Common myeloid progenitor, CD34-positive (primary cell): ENCODE measurements around the gene LHFPL2.
"Not testable (repeated sequence)": the region's sequence is repeated elsewhere in the genome, so short reads cannot be mapped to it uniquely, and the experiment has no call there.

ENCODE experiments used
- CTCF ChIA-PET: fragments of 350-600 bp; sonication (Branson Sonifier 250); formaldehyde crosslinking; loops from one replicate; lab custom pipeline; 2021; ENCODE audit warnings: antibody characterized with exemption; lab: Charles Lee
- POLR2A ChIA-PET: fragments of 350-600 bp; sonication (Branson Sonifier 250); formaldehyde crosslinking; loops from one replicate; lab custom pipeline; 2021; ENCODE audit warnings: antibody characterized with exemption; lab: Charles Lee
- DNase-seq, 3 donors: peaks; one replicate each; pipeline versions ENCODE4 v3.0.0 to v3.0.0-alpha.2; 2013
- H3K27ac ChIP-seq, 2 experiments: 1 replicate in 1 of 2; 2 replicates in 1 of 2; pipeline ENCODE4 v1.7.0; 2013; ENCODE audit warnings: inconsistent platforms in 2 of 2, low read length in 2 of 2, mild to moderate bottlenecking in 2 of 2, low read depth in 1 of 2, moderate library complexity in 1 of 2; ENCODE audit not compliant: severe bottlenecking in 2 of 2, insufficient read depth in 1 of 2, poor library complexity in 1 of 2
- H3K27me3 ChIP-seq, 5 experiments: replicated peaks in 2 of 5; 1 replicate in 3 of 5; 2 replicates in 2 of 5; pipeline versions ENCODE4 v1.6.1 to v1.7.0; 2013; ENCODE audit warnings: low read length in 4 of 5, mild to moderate bottlenecking in 2 of 5, moderate library complexity in 2 of 5, inconsistent platforms in 1 of 5; ENCODE audit not compliant: insufficient read depth in 5 of 5, control insufficient read depth in 4 of 5
- H3K36me3 ChIP-seq, 4 experiments: 1 replicate in 2 of 4; 2 replicates in 2 of 4; pipeline versions ENCODE4 v1.6.1 to v1.7.0; 2013; ENCODE audit warnings: low read length in 3 of 4, control low read depth in 1 of 4, mild to moderate bottlenecking in 1 of 4; ENCODE audit not compliant: control insufficient read depth in 4 of 4, insufficient read depth in 4 of 4
- H3K4me1 ChIP-seq, 4 experiments: 1 replicate in 3 of 4; 2 replicates in 1 of 4; pipeline versions ENCODE4 v1.6.1 to v1.7.1; 2013; ENCODE audit warnings: low read length in 3 of 4, mild to moderate bottlenecking in 3 of 4, control low read depth in 1 of 4, inconsistent platforms in 1 of 4, moderate library complexity in 1 of 4; ENCODE audit not compliant: control insufficient read depth in 4 of 4, insufficient read depth in 4 of 4; ENCODE audit errors: control extremely low read depth in 1 of 4
- H3K4me3 ChIP-seq, 7 experiments: 1 replicate in 4 of 7; 2 replicates in 3 of 7; pipeline versions ENCODE4 v1.5.1 to v1.7.0; 2013; ENCODE audit warnings: mild to moderate bottlenecking in 7 of 7, low read length in 6 of 7, moderate library complexity in 6 of 7, inconsistent platforms in 2 of 7, low read depth in 2 of 7, control low read depth in 1 of 7; ENCODE audit not compliant: insufficient read depth in 4 of 7, control insufficient read depth in 1 of 7; ENCODE audit errors: extremely low read depth in 1 of 7
- H3K9me3 ChIP-seq, 5 experiments: 1 replicate in 4 of 5; 2 replicates in 1 of 5; pipeline versions ENCODE4 v1.6.1 to v1.7.1; 2013; ENCODE audit warnings: low read length in 4 of 5, mild to moderate bottlenecking in 2 of 5, inconsistent platforms in 1 of 5, low read depth in 1 of 5, moderate library complexity in 1 of 5; ENCODE audit not compliant: control insufficient read depth in 4 of 5, insufficient read depth in 2 of 5; ENCODE audit errors: control extremely low read depth in 1 of 5
- WGBS: methylation state at CpG from one replicate; pipeline ENCODE4 v1.1.5; 2013; ENCODE audit not compliant: insufficient coverage; 5-methylcytosine and 5-hydroxymethylcytosine counted together

Gene LHFPL2

GRCh38 chr5:78624011-78624541 is 24.5 kb downstream of the LHFPL2 start:
- POLR2A ChIA-PET, result no interaction called here
- Histone ChIP-seq H3K36me3 (no peaks in the 10 kb centered on the region), H3K4me1 (peaks cover 0 to 4% (median 0%) of the 10 kb centered on the region in 4 experiments), H3K9me3 (peaks cover 0 to 6% (median 4%) of the 10 kb centered on the region in 5 experiments), H3K4me3 (no peak overlapping the region), H3K27me3 (peaks cover 0 to 68% (median 17%) of the 10 kb centered on the region in 5 experiments), H3K27ac (no peak overlapping the region)
- CTCF ChIA-PET, result interaction anchor here (1.8 kb wide), 1 partner anchor 10 kb away, joined by 4 read pairs; no protein-coding TSS in a partner anchor
- DNase-seq, result no peak
- WGBS, result 61% methylated on average over 2 of the region's 2 CpGs

- 100% methylated on average over 1 of the region's 3 CpGs for WGBS
- Histone ChIP-seq H3K4me1 (peaks cover 0 to 4% (median 0%) of the 10 kb centered on the region in 4 experiments), H3K27me3 (peaks cover 0 to 61% (median 17%) of the 10 kb centered on the region in 5 experiments), H3K9me3 (peaks cover 0 to 10% (median 4%) of the 10 kb centered on the region in 5 experiments), H3K36me3 (no peaks in the 10 kb centered on the region), H3K4me3 (no peak overlapping the region), H3K27ac (no peak overlapping the region)
- ChIA-PET CTCF (interaction anchor here (1.8 kb wide), 1 partner anchor 11 kb away, joined by 4 read pairs; no protein-coding TSS in a partner anchor), POLR2A (no interaction called here)
- DNase-seq, result no peak
These were observed 26.1 kb downstream of the LHFPL2 start for GRCh38 chr5:78622302-78622971.

- peaks cover 0 to 4% (median 0%) of the 10 kb centered on the region in 4 experiments for H3K4me1 ChIP-seq
- WGBS, result 30% methylated on average over 2 of the region's 3 CpGs
- no peak overlapping the region for H3K27ac ChIP-seq
- peak in 2 of 3 donors; percentile 8 for DNase-seq
- H3K27me3 ChIP-seq, result peaks cover 0 to 59% (median 16%) of the 10 kb centered on the region in 5 experiments
- CTCF ChIA-PET, result no interaction called here
- POLR2A ChIA-PET, result no interaction called here
- H3K36me3 ChIP-seq, result no peaks in the 10 kb centered on the region
- H3K9me3 ChIP-seq, result peaks cover 0 to 10% (median 4%) of the 10 kb centered on the region in 5 experiments
- no peak overlapping the region for H3K4me3 ChIP-seq
These were observed 27.3 kb downstream of the LHFPL2 start for GRCh38 chr5:78621291-78621738.

- H3K36me3 ChIP-seq, CTCF ChIA-PET, H3K4me1 ChIP-seq, DNase-seq, H3K27ac ChIP-seq, H3K4me3 ChIP-seq, POLR2A ChIA-PET: not testable (repeated sequence)
- Histone ChIP-seq H3K27me3 (peaks cover 0 to 51% (median 11%) of the 10 kb centered on the region in 5 experiments), H3K9me3 (peaks cover 0 to 10% (median 4%) of the 10 kb centered on the region in 5 experiments)
- 90% methylated on average over 2 of the region's 4 CpGs for WGBS
These were observed 28.5 kb downstream of the LHFPL2 start for GRCh38 chr5:78620119-78620518.

- H3K36me3 ChIP-seq, result no peaks in the 10 kb centered on the region
- no peak overlapping the region for H3K4me3 ChIP-seq
- H3K9me3 ChIP-seq, result peaks cover 0 to 10% (median 4%) of the 10 kb centered on the region in 5 experiments
- ChIA-PET POLR2A (no interaction called here), CTCF (no interaction called here)
- 97% methylated on average over 10 of the region's 10 CpGs for WGBS
- H3K4me1 ChIP-seq, result peaks cover 0 to 4% (median 0%) of the 10 kb centered on the region in 4 experiments
- H3K27ac ChIP-seq, result no peak overlapping the region
- H3K27me3 ChIP-seq, result peaks cover 0 to 48% (median 10%) of the 10 kb centered on the region in 5 experiments
- no peak for DNase-seq
These were observed 30.3 kb downstream of the LHFPL2 start for GRCh38 chr5:78618303-78618702.

GRCh38 chr5:78615697-78616096 is 32.9 kb downstream of the LHFPL2 start:
- WGBS, result 100% methylated on average over 1 of the region's 1 CpG

GRCh38 chr5:78614816-78615215 is 33.8 kb downstream of the LHFPL2 start:
- Histone ChIP-seq H3K27me3 (peaks cover 0 to 56% (median 5%) of the 10 kb centered on the region in 5 experiments), H3K27ac (no peak overlapping the region), H3K4me3 (no peak overlapping the region), H3K4me1 (no peaks in the 10 kb centered on the region), H3K9me3 (peaks cover 0 to 4% (median 0%) of the 10 kb centered on the region in 5 experiments), H3K36me3 (no peaks in the 10 kb centered on the region)
- CTCF ChIA-PET, result interaction anchor here (0.9 kb wide), 1 partner anchor 12 kb away, joined by 3 read pairs; no protein-coding TSS in a partner anchor
- POLR2A ChIA-PET, result no interaction called here
- no peak for DNase-seq

More at GRCh38 chr5:78615697-78616096, 32.9 kb downstream of the LHFPL2 start:
- H3K4me3 ChIP-seq, result no peak overlapping the region
- H3K27ac ChIP-seq, result no peak overlapping the region
- H3K4me1 ChIP-seq, result no peaks in the 10 kb centered on the region
- ChIA-PET POLR2A (no interaction called here), CTCF (no interaction called here)
- DNase-seq, result no peak
- no peaks in the 10 kb centered on the region for H3K36me3 ChIP-seq
- H3K27me3 ChIP-seq, result peaks cover 0 to 53% (median 5%) of the 10 kb centered on the region in 5 experiments
- H3K9me3 ChIP-seq, result peaks cover 0 to 10% (median 4%) of the 10 kb centered on the region in 5 experiments
